ENCODE results near the gene KCNT1. TPM values are rescaled to one million over a fixed set of nuclear protein-coding genes. Genes with fewer than 3 reads are reported as not detected.

The KCNT1 gene
- total RNA-seq, 4 donors from 2014 or later = 0.21 TPM; not detected in 3

GRCh38 chr9:135661816-135662560, 40.0 kb upstream of the KCNT1 start:
- no peak for DNase-seq
- H3K27me3 ChIP-seq = no peaks in the 10 kb centered on the region
- WGBS, 2 donors = 46 to 51% methylated on average over 19 of the region's 19 CpGs

DNA sequence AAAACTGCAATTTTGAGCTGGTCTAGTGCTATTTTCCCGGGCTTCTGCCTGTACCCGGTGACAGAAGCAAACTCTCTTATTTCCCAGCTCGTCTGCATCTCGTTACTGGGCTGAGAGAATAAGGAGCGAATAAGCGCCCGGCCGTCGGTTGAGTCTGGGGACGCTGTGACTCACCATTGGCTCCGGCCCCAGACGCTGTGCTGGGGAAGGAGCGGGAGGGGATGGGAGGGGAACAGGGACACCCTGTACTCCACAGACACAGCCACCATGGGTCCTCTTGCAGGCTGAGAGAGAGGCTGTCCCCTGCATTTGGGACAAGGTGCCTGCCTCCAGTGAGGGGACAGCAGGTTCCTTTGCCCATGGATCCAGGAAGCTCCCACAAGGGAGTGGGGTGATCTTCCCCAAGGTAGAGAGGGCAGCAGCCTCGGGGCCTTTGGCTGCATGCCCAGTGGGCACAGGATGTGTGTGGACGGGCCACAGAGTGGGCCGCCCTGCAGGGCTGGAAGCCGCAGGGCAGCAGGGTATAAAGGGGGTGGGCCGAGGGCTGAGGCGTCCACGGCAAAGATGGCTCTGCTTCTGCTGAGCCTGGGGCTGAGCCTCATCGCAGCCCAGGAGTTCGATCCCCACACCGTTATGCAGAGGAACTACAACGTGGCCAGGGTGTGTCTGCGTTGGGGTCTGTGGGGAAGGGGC, 39.1 kb upstream of the KCNT1 start, which contains the start of gene LCN9:
TSS of gene LCN9 (plus strand) at position 552 of the 693 bp plus-strand sequence. CDS start at position 565, 13 bp downstream.
- no peaks in the 10 kb centered on the region for H3K4me1 ChIP-seq
- H3K9me3 ChIP-seq = no peaks in the 10 kb centered on the region
- TF ChIP-seq CTCF (IDR thresholded peaks at IDR 0.05) (no peak), POLR2A (IDR thresholded peaks at IDR 0.05) (no peak)
- intact Hi-C loops (cut with DNase I) = no loop called here
- H3K4me3 ChIP-seq (replicated peaks in 1 of 3) = no peak within 1 kb of the TSS
- DNase-seq = peak in 1 of 2 donors; percentile 13
- no peaks in the 10 kb centered on the region for H3K27me3 ChIP-seq
- no peak within 1 kb of the TSS for H3K27ac ChIP-seq
- H3K36me3 ChIP-seq = no peaks in the 10 kb centered on the region
- WGBS, 2 donors = 52% methylated on average over 18 to 22 of the region's 25 CpGs

More at GRCh38 chr9:135661816-135662560, 40.0 kb upstream of the KCNT1 start:
- no peak overlapping the region for H3K4me3 ChIP-seq (replicated peaks in 1 of 3)
- H3K4me1 ChIP-seq = no peaks in the 10 kb centered on the region
- TF ChIP-seq CTCF (IDR thresholded peaks at IDR 0.05) = no peak
- TF ChIP-seq POLR2A (IDR thresholded peaks at IDR 0.05) = no peak
- no peaks in the 10 kb centered on the region for H3K36me3 ChIP-seq
- H3K9me3 ChIP-seq = no peaks in the 10 kb centered on the region
- no peak overlapping the region for H3K27ac ChIP-seq
- intact Hi-C loops (cut with DNase I) = no loop called here

- H3K27me3 ChIP-seq = no peaks in the 10 kb centered on the region
- H3K4me1 ChIP-seq = no peaks in the 10 kb centered on the region
- no peak for DNase-seq
- 41 to 64% methylated on average over 3 of the region's 3 CpGs for WGBS, 2 donors
- no peaks in the 10 kb centered on the region for H3K36me3 ChIP-seq
- no peak overlapping the region for H3K27ac ChIP-seq
- TF ChIP-seq POLR2A (IDR thresholded peaks at IDR 0.05) (no peak), CTCF (IDR thresholded peaks at IDR 0.05) (no peak)
- intact Hi-C loops (cut with DNase I) = no loop called here
- no peak overlapping the region for H3K4me3 ChIP-seq (replicated peaks in 1 of 3)
- H3K9me3 ChIP-seq = no peaks in the 10 kb centered on the region
These were observed 38.6 kb upstream of the KCNT1 start for GRCh38 chr9:135663451-135663770.

- no peaks in the 10 kb centered on the region for H3K9me3 ChIP-seq
- 92 to 96% methylated on average over 11 to 12 of the region's 12 CpGs for WGBS, 2 donors
- no peaks in the 10 kb centered on the region for H3K36me3 ChIP-seq
- TF ChIP-seq POLR2A (IDR thresholded peaks at IDR 0.05) = no peak
- no peak for TF ChIP-seq CTCF (IDR thresholded peaks at IDR 0.05)
- no peak for DNase-seq
- no peak overlapping the region for H3K4me3 ChIP-seq (replicated peaks in 1 of 3)
- no peaks in the 10 kb centered on the region for H3K27me3 ChIP-seq
- intact Hi-C loops (cut with DNase I) = no loop called here
- H3K4me1 ChIP-seq = no peaks in the 10 kb centered on the region
- no peak overlapping the region for H3K27ac ChIP-seq
These were observed 38.1 kb upstream of the KCNT1 start for GRCh38 chr9:135663857-135664256.

DNA sequence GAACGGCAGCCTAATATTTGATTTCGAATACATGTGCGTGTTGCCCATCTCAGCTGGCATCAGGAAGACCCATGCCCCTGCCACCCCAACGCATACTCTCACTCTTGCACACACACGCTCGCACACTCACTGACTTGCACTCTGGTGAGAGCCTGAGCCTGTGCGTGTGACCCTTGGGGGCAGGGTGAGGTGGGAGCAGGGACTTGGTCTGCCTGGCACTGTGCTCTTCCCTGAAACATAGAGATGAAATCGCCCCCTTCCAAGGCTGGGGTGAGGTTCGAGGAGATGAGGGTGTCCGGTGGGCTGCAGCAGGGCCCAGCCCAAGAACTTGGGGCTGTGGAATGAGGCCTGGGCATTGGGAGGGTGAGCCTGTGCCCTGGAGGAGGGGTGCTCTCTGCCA, 37.7 kb upstream of the KCNT1 start:
- Histone ChIP-seq H3K9me3 (no peaks in the 10 kb centered on the region), H3K36me3 (no peaks in the 10 kb centered on the region), H3K27me3 (no peaks in the 10 kb centered on the region), H3K4me1 (no peaks in the 10 kb centered on the region), H3K4me3 (replicated peaks in 1 of 3) (no peak overlapping the region), H3K27ac (no peak overlapping the region)
- no peak for DNase-seq
- 83 to 85% methylated on average over 10 of the region's 10 CpGs for WGBS, 2 donors
- intact Hi-C loops (cut with DNase I) = no loop called here
- no peak for TF ChIP-seq CTCF (IDR thresholded peaks at IDR 0.05)
- no peak for TF ChIP-seq POLR2A (IDR thresholded peaks at IDR 0.05)

Measured in thyroid gland (tissue), 4 donors.